DOHH2 (cell line): ENCODE measurements around the gene CD160.

Experiments used
- H3F3A ChIP-seq: fragments of 200-600 bp; sonication (generic), shearing (Covaris generic); 2 replicates; pipeline ENCODE4 v1.6.0; 2016; ENCODE audit warnings: antibody characterized with exemption, mild to moderate bottlenecking; ENCODE audit not compliant: control insufficient read depth, insufficient read depth
- H3K27ac ChIP-seq: fragments of 200-600 bp; sonication (generic); 2 replicates; pipeline ENCODE4 v1.5.1; 2014; ENCODE audit warnings: low read depth, mild to moderate bottlenecking, low read length, moderate library complexity
- H3K27me3 ChIP-seq: fragments of 200-600 bp; sonication (generic); 2 replicates; pipeline ENCODE4 v1.6.1; 2014; ENCODE audit warnings: mild to moderate bottlenecking, low read length, mixed read lengths; ENCODE audit not compliant: control insufficient read depth
- H3K36me3 ChIP-seq: fragments of 200-600 bp; sonication (generic); 2 replicates; pipeline ENCODE4 v1.6.1; 2014; ENCODE audit warnings: mild to moderate bottlenecking, low read length, moderate library complexity, mixed read lengths; ENCODE audit not compliant: control insufficient read depth
- H3K4me1 ChIP-seq: fragments of 200-600 bp; sonication (generic); 2 replicates; pipeline ENCODE4 v1.6.1; 2014; ENCODE audit warnings: mild to moderate bottlenecking, low read length, mixed read lengths; ENCODE audit not compliant: control insufficient read depth
- H3K4me2 ChIP-seq: fragments of 200-600 bp; sonication (generic); 2 replicates; pipeline ENCODE4 v1.6.0; 2014; ENCODE audit warnings: mild to moderate bottlenecking, low read length, moderate library complexity
- H3K4me3 ChIP-seq: fragments of 200-600 bp; sonication (generic); 2 replicates; pipeline ENCODE4 v1.5.1; 2014; ENCODE audit warnings: mild to moderate bottlenecking, low read length, mixed read lengths
- H3K79me2 ChIP-seq: fragments of 200-600 bp; sonication (generic); 2 replicates; pipeline ENCODE4 v1.6.1; 2014; ENCODE audit warnings: mild to moderate bottlenecking, low read length, mixed read lengths; ENCODE audit not compliant: control insufficient read depth
- H3K9me2 ChIP-seq: fragments of 200-600 bp; sonication (generic); replicated peaks from 2 replicates; pipeline ENCODE4 v1.6.1; 2014; ENCODE audit warnings: mild to moderate bottlenecking, low read length, mixed read lengths; ENCODE audit not compliant: control insufficient read depth
- H3K9me3 ChIP-seq: fragments of 200-600 bp; sonication (generic); 2 replicates; pipeline ENCODE4 v1.6.1; 2014; ENCODE audit warnings: antibody characterized with exemption, low read length, mixed read lengths; ENCODE audit not compliant: control insufficient read depth, insufficient read depth
- H4K20me1 ChIP-seq: fragments of 200-600 bp; sonication (generic); 2 replicates; pipeline ENCODE4 v1.6.0; 2014; ENCODE audit warnings: low read depth, mild to moderate bottlenecking, antibody characterized with exemption, low read length, moderate library complexity; ENCODE audit not compliant: control insufficient read depth, insufficient read depth
- EZH2phosphoT487 ChIP-seq: fragments of 200-600 bp; sonication (generic); IDR thresholded peaks from 2 replicates; pipeline ENCODE4 v1.6.1; 2017; ENCODE audit warnings: borderline replicate concordance, mild to moderate bottlenecking, antibody characterized with exemption, low read length, moderate library complexity, mixed read lengths
- TF ChIP-seq, protein P1 (sequence below): fragments of 200-600 bp; sonication (generic); IDR thresholded peaks from one replicate; pipeline ENCODE4 v1.5.1; 2014; ENCODE audit warnings: antibody characterized with exemption, mild to moderate bottlenecking, low read depth, low read length; ENCODE audit not compliant: poor library complexity, severe bottlenecking

Gene CD160

DNA sequence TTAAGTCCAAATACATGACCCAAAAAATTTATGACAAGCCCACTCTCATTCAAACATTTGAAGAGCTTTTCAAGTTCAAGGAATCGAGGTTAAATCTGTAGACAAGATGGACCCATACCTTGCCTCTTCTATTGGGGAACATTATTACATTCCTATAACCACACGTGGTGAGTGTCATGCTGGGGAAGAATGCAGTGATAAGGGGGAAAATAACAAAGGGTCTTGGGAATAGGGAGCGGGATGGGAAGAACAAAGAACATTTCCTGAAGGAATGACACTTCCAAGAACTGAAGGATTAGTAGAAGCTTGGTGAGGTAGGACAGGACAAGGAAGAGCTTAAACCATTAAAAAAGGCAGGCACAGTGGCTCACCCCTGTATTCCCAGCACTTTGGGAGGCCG is 31.0 kb upstream of the CD160 start:
- no peaks in the 10 kb centered on the region for H3K9me3 ChIP-seq
- no peak overlapping the region for H3K27ac ChIP-seq
- TF ChIP-seq, protein P1, sequence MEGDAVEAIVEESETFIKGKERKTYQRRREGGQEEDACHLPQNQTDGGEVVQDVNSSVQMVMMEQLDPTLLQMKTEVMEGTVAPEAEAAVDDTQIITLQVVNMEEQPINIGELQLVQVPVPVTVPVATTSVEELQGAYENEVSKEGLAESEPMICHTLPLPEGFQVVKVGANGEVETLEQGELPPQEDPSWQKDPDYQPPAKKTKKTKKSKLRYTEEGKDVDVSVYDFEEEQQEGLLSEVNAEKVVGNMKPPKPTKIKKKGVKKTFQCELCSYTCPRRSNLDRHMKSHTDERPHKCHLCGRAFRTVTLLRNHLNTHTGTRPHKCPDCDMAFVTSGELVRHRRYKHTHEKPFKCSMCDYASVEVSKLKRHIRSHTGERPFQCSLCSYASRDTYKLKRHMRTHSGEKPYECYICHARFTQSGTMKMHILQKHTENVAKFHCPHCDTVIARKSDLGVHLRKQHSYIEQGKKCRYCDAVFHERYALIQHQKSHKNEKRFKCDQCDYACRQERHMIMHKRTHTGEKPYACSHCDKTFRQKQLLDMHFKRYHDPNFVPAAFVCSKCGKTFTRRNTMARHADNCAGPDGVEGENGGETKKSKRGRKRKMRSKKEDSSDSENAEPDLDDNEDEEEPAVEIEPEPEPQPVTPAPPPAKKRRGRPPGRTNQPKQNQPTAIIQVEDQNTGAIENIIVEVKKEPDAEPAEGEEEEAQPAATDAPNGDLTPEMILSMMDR: no peak
- TF ChIP-seq EZH2phosphoT487: no peak
- H3K4me1 ChIP-seq: no peaks in the 10 kb centered on the region
- no peaks in the 10 kb centered on the region for H3F3A ChIP-seq
- no peak overlapping the region for H3K4me3 ChIP-seq
- H3K4me2 ChIP-seq: no peak overlapping the region
- H3K9me2 ChIP-seq: no peaks in the 10 kb centered on the region
- no peaks in the 10 kb centered on the region for H4K20me1 ChIP-seq
- H3K36me3 ChIP-seq: no peaks in the 10 kb centered on the region
- no peaks in the 10 kb centered on the region for H3K79me2 ChIP-seq
- H3K27me3 ChIP-seq: no peaks in the 10 kb centered on the region

GRCh38 chr1:145688924-145689323 is 30.4 kb upstream of the CD160 start:
- no peaks in the 10 kb centered on the region for H3K4me1 ChIP-seq
- no peaks in the 10 kb centered on the region for H3K27me3 ChIP-seq
- H3K36me3 ChIP-seq: no peaks in the 10 kb centered on the region
- H3K27ac ChIP-seq: no peak overlapping the region
- TF ChIP-seq EZH2phosphoT487: no peak
- TF ChIP-seq, protein P1: no peak
- no peaks in the 10 kb centered on the region for H3K9me3 ChIP-seq
- H3K4me2 ChIP-seq: no peak overlapping the region
- no peaks in the 10 kb centered on the region for H3K9me2 ChIP-seq
- no peaks in the 10 kb centered on the region for H3K79me2 ChIP-seq
- H4K20me1 ChIP-seq: no peaks in the 10 kb centered on the region
- no peaks in the 10 kb centered on the region for H3F3A ChIP-seq
- H3K4me3 ChIP-seq: no peak overlapping the region

DNA sequence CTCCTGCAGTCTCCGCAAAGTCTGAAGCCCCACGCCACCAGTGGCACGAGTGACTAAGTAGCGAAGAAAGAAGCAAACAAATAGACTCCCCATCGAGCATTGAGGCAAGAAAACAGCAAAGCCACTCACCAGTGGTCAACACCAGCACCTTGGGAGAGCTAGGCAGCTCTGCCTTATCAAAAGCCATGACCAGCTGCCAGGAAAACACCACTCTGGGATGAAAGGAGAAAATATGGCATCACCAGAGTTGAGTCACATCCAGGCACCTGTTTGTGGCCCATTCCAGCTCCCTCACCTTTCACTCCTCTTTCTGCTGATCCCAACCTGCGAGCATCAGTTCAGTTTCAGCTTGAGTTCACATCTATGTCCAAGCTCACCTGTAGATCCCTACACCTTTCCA is 29.4 kb upstream of the CD160 start:
- H3K9me3 ChIP-seq: no peaks in the 10 kb centered on the region
- no peaks in the 10 kb centered on the region for H3K36me3 ChIP-seq
- no peaks in the 10 kb centered on the region for H3F3A ChIP-seq
- no peaks in the 10 kb centered on the region for H3K4me1 ChIP-seq
- H3K27ac ChIP-seq: no peak overlapping the region
- no peak overlapping the region for H3K4me2 ChIP-seq
- H3K4me3 ChIP-seq: no peak overlapping the region
- no peaks in the 10 kb centered on the region for H3K9me2 ChIP-seq
- no peaks in the 10 kb centered on the region for H4K20me1 ChIP-seq
- no peak for TF ChIP-seq EZH2phosphoT487
- TF ChIP-seq, protein P1: no peak
- no peaks in the 10 kb centered on the region for H3K79me2 ChIP-seq
- no peaks in the 10 kb centered on the region for H3K27me3 ChIP-seq
